HL-60 (cell line): ENCODE data around the gene WDFY4.
A peak's percentile ranks its signal among the peaks of the same experiment; 100 is the strongest.

ENCODE experiments used
- DNase-seq, 2 experiments: peaks; one replicate each; pipeline ENCODE4 v3.0.0-alpha.2; 2010 to 2020; ENCODE audit warnings: low read depth in 1 of 2, low spot score in 1 of 2
- H3K27ac ChIP-seq: fragments of 250-450 bp; sonication (Bioruptor Pico); replicated peaks from 2 replicates; pipeline ENCODE4 v1.5.1; 2020; ENCODE audit warnings: mild to moderate bottlenecking, moderate library complexity
- H3K27me3 ChIP-seq: fragments of 250-450 bp; sonication (Bioruptor Pico); 2 replicates; pipeline ENCODE4 v1.5.1; 2021; ENCODE audit warnings: mild to moderate bottlenecking, moderate library complexity; ENCODE audit not compliant: insufficient read depth, poor library complexity, severe bottlenecking
- H3K4me3 ChIP-seq: replicated peaks from 2 replicates; pipeline ENCODE4 v1.5.1; 2011; ENCODE audit warnings: mild to moderate bottlenecking, control low read depth, low read length; ENCODE audit not compliant: insufficient read depth
- GABPA ChIP-seq: IDR thresholded peaks from 2 replicates; pipeline ENCODE4 v1.6.1; 2012; ENCODE audit warnings: low read depth
- POLR2AphosphoS5 ChIP-seq: IDR thresholded peaks from 2 replicates; pipeline ENCODE4 v1.6.1; 2012; ENCODE audit warnings: low read depth
- SPI1 ChIP-seq: IDR thresholded peaks from 2 replicates; pipeline ENCODE4 v1.6.1; 2012; ENCODE audit warnings: low read depth, mild to moderate bottlenecking, borderline replicate concordance
- TF ChIP-seq, protein P1 (sequence below): IDR thresholded peaks from 2 replicates; pipeline ENCODE4 v1.6.1; 2012; ENCODE audit warnings: low read depth; ENCODE audit not compliant: insufficient replicate concordance
- TF ChIP-seq, protein P2 (sequence below): IDR thresholded peaks from one replicate; pipeline ENCODE4 v1.5.1; 2011; ENCODE audit warnings: low read length, control low read depth, inconsistent platforms; ENCODE audit not compliant: insufficient read depth

Gene WDFY4

DNA sequence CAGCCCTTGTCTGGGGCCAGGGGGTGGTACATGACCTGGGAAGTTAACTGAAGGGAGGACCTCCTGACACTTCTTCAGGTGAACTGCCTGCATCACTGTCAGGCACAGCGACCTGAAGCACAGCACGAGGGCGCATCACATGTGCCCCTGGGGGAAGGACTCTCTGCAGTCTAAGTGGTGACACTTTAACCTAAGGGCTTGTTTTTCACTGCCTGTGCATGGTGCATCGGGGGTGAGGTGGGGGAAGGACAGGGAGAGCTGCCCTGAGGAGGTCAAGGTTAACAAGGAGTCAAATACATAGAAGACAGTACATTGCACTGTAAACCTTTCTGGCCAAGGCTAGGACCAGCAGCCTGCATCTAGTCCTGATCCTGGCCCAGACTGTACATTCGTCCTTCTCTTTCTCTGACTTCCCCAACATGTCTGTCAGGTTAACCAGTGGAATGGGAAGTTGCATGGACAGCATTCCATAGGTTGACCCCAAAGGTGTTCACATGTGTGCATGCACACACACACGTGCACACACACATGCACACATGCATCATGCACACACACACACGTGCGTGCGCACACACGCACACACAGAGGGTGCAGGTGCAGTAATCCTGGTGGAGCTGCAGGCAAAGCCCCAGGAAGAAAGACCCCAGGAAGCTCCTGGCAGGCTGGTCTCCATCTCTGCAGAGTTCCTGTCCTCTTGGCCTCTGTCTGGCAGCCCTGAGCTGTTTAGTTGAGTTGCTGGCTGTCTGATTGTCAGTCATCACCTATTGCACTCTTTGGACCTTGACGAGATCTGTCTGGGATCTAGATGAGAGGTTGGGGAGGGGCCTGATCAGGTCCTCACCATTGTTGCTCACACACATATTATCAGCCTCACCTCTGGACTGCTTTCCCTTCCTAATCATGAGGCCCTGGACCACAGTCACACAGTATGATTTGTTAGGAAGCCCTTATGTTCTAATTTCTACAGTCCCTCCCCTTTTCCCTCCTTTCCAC lies 37.8 kb downstream of the WDFY4 start:
- DNase-seq = no peak
- Histone ChIP-seq H3K4me3 (no peak overlapping the region), H3K27ac (no peak overlapping the region), H3K27me3 (no peaks in the 10 kb centered on the region)
- TF ChIP-seq, protein P1, sequence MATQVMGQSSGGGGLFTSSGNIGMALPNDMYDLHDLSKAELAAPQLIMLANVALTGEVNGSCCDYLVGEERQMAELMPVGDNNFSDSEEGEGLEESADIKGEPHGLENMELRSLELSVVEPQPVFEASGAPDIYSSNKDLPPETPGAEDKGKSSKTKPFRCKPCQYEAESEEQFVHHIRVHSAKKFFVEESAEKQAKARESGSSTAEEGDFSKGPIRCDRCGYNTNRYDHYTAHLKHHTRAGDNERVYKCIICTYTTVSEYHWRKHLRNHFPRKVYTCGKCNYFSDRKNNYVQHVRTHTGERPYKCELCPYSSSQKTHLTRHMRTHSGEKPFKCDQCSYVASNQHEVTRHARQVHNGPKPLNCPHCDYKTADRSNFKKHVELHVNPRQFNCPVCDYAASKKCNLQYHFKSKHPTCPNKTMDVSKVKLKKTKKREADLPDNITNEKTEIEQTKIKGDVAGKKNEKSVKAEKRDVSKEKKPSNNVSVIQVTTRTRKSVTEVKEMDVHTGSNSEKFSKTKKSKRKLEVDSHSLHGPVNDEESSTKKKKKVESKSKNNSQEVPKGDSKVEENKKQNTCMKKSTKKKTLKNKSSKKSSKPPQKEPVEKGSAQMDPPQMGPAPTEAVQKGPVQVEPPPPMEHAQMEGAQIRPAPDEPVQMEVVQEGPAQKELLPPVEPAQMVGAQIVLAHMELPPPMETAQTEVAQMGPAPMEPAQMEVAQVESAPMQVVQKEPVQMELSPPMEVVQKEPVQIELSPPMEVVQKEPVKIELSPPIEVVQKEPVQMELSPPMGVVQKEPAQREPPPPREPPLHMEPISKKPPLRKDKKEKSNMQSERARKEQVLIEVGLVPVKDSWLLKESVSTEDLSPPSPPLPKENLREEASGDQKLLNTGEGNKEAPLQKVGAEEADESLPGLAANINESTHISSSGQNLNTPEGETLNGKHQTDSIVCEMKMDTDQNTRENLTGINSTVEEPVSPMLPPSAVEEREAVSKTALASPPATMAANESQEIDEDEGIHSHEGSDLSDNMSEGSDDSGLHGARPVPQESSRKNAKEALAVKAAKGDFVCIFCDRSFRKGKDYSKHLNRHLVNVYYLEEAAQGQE = no peak
- TF ChIP-seq, protein P2, sequence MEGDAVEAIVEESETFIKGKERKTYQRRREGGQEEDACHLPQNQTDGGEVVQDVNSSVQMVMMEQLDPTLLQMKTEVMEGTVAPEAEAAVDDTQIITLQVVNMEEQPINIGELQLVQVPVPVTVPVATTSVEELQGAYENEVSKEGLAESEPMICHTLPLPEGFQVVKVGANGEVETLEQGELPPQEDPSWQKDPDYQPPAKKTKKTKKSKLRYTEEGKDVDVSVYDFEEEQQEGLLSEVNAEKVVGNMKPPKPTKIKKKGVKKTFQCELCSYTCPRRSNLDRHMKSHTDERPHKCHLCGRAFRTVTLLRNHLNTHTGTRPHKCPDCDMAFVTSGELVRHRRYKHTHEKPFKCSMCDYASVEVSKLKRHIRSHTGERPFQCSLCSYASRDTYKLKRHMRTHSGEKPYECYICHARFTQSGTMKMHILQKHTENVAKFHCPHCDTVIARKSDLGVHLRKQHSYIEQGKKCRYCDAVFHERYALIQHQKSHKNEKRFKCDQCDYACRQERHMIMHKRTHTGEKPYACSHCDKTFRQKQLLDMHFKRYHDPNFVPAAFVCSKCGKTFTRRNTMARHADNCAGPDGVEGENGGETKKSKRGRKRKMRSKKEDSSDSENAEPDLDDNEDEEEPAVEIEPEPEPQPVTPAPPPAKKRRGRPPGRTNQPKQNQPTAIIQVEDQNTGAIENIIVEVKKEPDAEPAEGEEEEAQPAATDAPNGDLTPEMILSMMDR = no peak
- TF ChIP-seq SPI1 = no peak
- TF ChIP-seq GABPA = no peak
- no peak for TF ChIP-seq POLR2AphosphoS5

DNA sequence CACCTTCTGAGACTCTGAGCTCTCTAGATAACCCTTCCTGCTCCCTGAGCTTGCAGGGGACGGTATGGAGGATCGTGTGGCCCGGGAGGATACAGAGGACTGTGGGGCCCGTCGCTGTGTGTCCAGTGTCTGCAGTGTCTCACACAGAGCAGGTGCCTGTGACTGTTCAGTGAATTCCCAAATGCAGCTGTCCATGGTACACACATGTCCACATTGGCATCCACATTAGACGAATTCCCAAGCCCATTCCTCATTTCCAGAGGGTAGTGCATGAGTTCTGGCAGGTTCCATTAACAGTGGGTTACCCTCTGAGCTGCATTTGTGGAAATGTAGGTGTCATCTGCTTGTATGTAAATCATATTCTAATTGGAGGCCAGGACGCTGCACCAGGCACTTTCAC lies 39.5 kb downstream of the WDFY4 start:
- Histone ChIP-seq H3K4me3 (no peak overlapping the region), H3K27ac (no peak overlapping the region), H3K27me3 (no peaks in the 10 kb centered on the region)
- no peak for DNase-seq
- TF ChIP-seq, protein P1 = peak; percentile 85
- no peak for TF ChIP-seq SPI1

DNA sequence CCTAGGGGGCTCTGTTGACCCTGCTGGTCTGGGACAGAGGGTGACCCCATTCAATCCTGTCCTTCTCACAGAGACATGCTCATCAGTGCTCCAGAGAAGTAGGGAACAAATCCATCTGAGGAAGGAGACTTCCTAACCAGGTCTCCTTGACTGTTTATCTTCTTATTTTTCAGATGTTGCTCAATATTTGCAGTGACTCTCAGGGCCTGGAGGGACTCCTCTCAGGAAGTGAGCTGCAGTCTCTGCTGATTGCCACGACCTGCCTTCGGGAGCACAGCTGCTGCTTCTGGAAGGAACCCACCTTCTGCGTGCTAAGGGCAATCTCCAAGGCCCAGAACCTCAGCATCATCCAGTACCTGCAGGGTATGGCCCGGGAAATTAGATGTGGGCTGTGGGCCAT lies 41.0 kb downstream of the WDFY4 start:
- TF ChIP-seq POLR2AphosphoS5 (no peak), SPI1 (no peak), GABPA (no peak)
- TF ChIP-seq, protein P2 = no peak
- TF ChIP-seq, protein P1 = no peak
- H3K4me3 ChIP-seq = no peak overlapping the region
- no peak for DNase-seq
- no peak overlapping the region for H3K27ac ChIP-seq
- no peaks in the 10 kb centered on the region for H3K27me3 ChIP-seq
